NCI-H82 treated with DMSO at 0.1 percent for 48 hours (cell line): Measurements from ENCODE around the gene ERC2.

Source experiments
- DNase-seq: peaks from one replicate; lab custom pipeline; 2025; ENCODE audit not compliant: unreplicated experiment; lab: John Stamatoyannopoulos, UW

Gene ERC2

DNA sequence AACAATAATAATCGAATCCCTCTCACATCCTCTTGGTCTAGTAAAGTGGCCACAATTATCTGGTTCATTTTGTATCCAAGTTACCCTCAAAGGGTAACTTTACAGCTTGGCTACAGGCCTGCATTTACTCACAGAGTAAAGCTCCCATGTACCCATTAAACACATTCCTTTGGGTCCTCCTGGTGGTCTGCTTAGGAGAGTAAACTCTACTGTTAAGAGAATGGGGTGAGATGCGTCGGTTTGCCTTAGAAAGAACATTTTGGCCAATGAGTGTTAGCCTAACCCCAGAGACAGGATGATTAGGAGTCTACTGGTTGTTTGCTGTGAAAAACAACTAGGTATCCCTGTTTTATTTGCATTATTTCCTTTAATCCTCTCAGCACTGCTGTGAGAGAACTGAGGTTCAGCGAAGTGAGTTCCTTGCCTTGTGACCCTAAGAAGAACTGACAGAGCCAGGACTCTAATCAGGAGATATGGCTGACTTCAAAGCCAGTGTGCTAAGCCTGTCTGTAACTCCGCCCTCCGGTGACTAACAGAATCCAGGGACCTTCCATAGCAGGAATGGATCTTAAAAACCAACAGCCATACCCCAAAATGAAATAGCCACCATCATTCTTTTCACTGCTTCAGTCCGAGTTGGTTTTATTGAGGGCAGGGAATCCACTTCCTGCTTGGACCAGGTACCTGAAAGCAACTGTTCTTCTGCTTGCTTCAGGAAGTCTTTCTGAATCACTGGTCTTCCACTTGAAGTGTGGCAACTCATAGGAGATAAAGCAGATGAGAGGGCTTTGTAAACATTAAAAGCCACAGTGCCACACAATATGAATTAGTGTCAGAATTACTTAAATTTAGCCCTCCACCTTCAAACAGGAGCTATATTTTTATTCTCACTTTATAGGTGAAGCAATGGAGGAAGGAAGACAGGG, 663.8 kb downstream of the ERC2 start:
- no peak for DNase-seq

DNA sequence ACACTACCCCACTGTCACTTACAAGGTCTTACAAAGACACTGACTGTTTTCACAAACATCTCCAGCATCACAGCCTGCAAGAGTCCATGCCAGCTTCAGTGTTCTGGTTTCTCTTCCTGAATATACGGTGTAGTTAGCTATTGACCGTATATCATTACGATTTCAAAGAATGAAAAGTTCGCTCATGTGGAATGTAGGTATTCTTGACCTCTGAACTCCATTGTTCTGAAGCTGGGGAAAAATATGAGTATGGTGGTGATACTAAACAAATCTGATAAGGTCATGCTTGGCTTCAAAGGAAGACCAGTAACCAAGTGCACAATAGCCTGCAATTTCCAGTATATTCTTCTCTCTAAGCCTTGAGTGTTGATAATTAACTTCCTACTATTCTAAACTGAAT, 665.5 kb downstream of the ERC2 start:
- no peak for DNase-seq

DNA sequence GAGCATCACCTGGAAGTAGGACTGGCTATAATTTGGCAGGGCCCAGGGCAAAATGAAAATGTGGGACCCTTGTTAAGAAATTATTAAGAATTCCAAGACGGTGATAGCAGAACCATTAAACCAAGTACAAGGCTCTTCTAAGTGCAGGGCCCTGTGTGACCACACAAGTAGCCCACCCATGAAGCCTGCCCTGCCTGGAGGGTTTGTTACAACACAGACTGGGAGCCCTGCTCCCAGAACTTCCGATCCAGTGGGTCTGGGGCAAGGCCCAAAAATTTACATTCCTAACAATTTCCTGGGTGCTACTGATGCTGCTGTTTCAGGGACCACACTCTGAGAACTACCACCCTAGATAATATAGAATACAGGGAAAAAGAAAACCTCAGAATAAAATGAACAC, 666.6 kb downstream of the ERC2 start:
- no peak for DNase-seq

DNA sequence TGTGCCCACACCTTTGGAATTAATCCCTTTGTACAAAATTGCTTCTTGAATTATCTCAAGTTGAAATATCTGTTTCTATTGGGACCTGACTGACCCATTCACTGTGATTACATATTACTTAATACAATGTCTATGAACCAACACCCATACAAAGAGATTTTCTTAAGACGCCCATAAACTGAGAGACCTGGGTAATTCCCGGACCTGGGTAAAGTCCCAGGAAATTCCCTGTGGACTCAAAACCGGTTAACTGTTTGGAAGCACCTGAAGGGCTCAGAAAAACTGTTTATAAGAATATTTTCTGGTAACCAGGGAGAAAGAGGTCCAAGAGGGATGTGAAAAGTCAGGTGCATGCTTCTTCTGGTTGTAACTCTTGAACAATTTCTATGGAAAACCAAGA, 667.2 kb downstream of the ERC2 start:
- no peak for DNase-seq

DNA sequence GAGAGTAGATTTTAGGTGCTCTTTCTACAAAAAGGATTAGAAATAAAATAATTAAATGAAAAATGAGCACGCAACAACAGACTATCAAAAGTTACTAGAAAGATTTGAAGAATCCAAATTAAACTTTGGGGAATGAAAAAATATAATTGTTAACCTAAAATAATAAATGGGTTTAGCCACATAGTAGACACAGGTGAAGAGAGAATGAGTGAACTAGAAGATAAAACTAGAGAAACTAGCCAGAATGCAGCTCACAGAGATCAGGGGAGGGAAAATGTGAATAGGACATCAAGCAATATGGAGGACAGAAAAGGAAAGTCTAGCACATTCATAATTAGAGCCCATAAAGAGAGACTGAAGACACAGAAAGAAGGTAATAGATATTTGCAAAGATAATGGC, 670.5 kb downstream of the ERC2 start:
- no peak for DNase-seq

DNA sequence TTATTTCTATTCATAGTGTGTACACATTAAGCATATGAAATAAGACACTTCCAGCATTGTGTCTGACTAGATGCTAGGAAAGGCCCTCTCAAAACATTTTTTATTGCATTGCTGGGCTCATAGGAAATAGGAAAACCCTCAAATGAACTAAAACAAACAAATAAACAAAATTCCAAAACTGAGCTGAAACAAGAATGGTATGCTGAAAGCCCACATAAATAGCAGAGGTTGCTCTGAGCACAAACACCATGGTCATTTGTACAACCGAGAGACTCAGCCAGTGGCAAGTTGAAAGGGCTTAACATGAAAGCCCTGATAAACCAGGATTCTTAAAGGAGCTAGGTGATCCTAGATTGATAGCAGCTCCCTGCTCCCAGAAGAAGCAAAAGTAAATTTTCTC, 671.2 kb downstream of the ERC2 start:
- DNase-seq: no peak

DNA sequence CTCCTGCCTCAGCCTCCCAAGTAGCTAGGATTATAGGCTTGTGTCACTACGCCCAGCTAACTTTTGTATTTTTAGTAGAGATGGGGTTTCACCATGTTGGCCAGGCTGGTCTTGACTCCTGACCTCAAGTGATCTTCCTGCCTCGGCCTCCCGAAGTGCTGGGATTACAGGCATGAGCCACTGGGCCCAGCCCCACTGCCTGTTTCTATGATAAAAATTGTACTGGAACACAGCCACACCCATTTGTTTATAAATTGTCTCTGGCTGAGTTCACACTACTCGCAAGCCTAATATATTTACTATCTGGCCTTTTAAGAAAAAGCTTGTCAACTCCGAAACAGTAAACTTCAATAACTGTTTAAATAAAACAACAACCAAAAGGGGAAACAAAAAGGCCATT, 671.7 kb downstream of the ERC2 start:
- DNase-seq: no peak

DNA sequence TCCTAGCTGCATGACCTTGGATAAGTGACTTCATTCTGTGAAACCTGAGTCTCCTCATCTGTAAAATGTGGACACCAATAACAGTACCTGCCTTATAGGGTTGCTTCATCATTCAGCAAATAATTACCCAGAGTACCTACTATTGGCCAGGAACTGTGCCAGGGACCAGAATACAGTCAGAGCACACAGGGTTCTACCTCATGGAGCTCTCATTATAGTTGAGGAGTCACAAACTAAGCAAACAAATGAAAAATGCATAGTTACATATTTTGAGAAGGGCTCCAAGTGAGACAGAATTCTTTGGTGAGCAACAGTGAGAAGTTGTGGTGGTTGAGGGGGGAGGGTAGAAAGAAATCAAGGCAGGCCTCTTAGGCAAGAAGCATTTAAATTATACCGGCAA, 672.5 kb downstream of the ERC2 start:
- no peak for DNase-seq

DNA sequence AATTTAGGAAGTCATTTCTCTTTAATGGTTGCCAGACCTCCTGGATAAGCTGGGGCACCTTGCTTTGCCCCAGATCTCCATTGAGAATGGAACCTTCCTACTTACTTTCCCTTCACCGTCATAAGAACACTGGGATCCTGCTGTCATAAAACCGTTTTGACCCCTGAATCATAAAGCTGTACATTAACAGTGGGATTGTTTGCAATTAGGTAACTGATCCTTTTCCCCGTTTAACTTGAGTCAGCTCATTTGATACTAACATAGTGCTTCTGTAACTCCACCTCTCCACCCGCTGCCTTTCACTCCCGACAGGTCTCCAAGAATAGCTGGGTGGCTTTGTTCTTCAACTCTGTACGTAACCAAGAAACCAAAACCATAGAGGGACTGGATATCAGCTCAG, 673.0 kb downstream of the ERC2 start:
- DNase-seq: no peak

DNA sequence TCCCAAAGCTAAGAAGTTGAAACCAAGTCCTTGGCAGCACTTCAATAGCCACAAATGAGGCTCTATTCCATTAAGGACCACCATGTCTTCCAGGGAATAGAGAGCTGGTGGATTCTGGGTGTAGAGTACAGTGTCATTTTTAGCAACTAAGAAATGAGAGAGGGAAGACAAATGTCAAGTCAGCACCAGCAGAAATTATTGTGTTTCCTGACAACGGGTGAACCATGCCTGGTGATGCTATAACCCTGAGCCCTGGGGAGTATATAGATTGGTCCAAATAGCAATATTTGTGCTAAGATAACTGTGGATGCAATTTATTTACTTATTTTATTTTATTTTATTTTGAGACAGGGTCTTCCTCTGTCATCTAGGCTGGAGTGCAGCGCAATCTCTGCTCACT, 675.5 kb downstream of the ERC2 start:
- DNase-seq: no peak

DNA sequence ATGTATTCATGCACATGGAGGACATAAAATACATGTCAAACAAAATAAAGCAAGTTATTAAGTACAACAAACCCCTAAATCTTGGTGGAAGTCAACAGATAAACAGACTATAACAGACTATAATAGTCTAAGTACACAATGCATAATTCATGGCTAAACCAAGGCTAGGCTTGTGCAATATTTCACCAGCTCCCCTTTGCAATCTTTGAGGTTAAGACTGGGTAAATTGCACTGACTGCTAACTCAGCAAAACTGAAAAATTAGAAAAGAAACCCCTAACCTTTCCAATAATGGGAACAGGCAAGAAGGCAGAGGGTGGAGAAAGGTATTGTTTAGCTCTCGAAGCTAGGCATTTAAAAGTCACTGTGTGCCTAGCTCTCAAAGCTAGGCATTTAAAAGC, 676.3 kb downstream of the ERC2 start:
- DNase-seq: no peak

DNA sequence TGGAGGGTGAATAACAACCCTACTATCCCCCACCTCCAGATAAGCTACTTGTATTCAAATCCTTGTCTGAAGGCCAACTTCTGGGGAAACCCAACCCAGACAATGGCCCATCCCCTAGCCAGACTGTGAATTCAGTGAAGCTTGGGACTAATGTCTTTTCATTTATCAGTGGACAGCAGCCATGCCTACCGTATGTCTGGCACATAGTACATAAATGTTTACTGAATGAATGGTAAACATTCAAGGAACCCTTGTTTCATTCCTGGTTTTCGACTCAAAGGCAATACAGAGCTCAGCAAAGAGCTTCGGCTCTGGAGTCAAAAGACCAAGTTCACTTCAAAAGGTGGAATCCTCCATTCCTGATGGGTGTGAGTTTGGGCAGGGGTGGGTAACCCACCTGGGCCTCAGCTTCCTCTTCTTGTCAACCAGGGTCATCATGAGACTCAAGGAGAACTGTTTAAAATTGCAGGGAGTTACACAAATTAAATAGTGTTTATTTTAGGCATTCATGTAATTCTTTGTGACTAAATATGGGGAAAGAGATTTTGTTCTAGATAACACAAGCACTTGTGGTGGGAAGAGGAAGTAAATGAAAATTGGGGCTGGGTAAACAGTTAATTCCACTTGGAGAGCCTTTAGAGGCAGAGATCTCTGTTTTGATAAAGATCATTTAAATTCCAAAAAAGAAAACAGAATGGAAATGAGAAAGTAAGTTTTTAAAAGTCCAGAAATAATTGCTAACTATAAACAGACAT, 677.5 kb downstream of the ERC2 start:
- no peak for DNase-seq

DNA sequence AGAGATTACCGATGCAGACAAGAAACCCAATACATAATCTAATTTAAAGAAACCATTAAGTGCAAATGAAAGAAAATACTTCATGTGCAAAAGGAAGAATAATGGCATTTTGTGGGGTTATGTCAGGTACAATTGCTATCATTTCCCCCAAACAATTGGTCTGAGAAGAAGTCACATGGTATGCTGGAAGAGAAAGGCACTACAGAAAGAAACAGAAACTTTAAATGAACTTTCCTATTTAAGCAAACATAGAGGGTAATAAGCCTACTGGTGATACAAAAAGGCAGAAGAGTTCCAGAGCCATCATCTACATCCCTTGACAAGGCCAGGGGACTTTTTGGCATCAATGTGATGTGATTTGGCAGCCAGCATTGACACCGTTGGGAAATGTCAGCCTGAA, 678.8 kb downstream of the ERC2 start:
- DNase-seq: no peak

DNA sequence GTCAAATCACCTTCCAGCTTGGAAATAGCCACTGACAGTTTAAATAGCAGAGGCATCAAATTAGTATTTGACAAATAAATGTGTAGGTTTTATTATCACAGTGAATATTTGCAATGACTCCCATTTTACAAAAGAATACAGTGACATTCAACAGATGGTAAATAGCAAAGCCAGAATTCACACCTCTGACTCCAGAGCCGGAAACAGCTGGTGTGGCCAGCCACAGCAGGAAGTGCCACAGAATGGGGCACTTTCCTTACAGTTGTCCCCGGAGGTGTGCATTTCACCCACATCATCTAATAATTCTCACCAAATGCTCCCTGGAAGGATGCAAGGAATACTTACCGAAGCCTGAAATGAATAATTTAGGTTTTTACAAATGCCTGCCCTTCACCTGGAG, 685.5 kb downstream of the ERC2 start:
- no peak for DNase-seq

DNA sequence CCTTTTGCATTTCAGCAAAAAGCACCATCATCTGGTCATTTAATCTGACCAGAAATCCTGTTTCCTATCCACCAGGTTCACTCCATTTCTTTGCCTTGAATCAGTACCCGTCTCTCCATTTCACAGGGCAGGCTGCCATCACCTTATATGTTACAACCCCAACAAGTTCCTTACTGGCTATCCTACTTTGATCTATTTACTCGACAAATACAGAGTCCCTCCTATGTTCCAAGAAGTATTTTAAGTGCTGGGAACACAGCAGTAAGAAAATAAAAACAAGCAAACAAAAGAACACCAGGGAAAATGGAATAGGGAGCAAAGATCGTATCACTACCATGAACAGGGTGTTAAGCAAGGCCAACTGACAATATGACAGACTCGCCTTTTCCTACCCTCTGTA, 685.9 kb downstream of the ERC2 start:
- DNase-seq: no peak

DNA sequence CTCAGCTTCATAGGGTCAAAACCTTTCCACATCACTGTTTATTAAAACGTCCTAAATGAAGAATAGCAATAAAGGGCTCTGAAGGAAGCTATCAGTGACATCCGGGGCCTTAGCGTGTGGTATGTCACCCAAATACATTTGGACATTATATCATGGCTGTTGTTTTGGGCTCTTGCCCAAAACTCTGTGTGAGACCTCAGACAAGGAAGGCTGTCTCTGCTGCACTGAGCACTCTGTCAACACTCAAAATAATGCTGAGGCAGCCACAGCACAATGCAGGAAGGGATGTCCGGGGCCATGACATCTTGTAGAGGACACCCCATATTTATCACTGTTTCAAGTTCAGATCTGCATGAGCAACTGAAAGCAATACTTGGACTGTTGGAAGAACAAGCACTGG, 687.4 kb downstream of the ERC2 start:
- DNase-seq: no peak

DNA sequence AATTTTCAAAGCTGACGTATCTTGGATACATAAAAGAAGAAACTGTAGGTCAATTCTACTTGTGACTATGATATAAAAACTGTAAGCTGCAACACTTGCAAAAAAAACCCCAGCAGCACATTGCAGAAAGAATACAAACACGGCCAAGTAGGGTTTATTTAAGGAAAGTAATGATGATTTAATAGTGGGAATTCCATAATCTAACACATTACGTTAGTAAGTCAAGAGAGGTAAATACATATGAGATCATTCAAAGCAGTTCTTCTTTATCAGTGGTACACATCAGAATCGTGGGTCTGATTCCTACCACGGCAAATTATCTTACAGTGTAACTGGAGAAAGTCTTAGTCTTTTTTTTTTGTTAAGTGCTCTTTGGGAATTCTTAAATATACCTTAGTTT, 688.7 kb downstream of the ERC2 start:
- DNase-seq: no peak

DNA sequence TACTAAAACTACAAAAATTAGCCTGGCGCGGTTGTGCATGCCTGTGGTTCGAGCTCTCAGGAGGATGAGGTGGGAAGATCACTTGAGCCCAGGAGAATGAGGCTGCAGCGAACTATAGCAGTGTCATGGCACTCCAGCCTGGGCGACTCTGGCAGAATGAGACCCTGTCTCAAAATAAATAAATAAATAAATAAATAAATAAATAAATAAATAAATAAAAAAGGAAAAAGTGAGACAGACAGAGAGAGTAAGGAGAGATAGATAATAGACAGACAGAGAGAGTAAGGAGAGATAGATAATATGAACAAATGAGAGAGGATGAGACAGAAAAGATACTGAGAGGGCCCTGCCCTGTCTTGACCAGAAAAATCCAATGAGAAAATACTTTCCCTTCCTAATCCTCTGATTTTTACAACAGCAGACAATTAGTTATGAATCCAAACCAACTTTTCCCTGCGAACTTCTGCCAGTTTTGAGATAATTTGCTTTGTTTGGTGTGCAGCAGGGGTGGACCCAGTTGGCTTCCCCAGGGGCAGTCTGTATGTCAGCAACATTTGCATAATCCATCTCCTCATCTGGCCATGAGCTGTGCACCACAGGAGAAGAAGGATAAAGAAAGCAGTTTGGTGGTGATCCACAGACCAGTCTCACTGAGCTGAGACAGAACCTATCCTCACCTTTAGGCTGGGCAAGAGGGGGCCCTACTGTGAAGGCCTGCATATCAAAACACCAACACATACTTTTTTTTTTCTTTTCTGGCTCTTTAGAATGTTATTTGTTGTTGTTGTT, 692.7 kb downstream of the ERC2 start:
- peak; percentile 19 for DNase-seq

DNA sequence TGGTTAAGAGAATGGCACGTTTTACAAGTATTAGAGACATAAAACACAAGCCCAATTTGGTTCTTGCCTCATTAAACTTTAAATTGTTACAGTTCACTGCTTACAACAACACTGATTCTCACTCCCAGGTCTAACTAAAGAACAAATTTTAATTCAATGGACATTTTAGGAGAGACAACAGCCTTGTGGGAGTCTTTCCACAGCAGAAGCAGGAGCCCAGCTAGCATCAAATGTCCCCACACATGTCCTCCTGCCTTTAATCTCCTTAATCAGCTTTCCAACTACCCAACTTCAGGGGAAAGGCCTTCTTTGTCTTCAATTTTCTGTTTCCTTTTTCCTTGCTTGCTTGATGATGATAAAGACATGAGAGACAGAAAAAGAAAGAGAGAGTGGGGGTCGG, 693.4 kb downstream of the ERC2 start:
- peak; percentile 59 for DNase-seq

DNA sequence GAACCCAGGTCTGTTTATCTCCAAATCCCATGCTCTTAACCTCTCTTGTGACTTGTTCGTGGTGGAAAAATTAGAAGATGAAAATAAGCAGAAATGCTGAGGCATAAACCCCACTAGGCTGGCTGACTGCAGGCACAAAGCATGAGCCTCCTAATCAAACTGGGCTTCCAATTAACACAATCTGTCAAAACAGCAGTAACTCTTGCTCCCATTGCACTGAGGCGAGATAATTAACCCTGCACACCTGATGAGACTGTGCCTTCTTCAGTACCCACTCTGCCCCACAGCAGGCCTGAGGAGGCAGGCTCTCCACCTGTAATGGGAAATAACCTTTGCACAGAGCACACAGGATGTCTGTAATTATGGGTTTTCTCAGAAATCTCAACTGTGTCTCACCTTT, 696.8 kb downstream of the ERC2 start:
- no peak for DNase-seq

DNA sequence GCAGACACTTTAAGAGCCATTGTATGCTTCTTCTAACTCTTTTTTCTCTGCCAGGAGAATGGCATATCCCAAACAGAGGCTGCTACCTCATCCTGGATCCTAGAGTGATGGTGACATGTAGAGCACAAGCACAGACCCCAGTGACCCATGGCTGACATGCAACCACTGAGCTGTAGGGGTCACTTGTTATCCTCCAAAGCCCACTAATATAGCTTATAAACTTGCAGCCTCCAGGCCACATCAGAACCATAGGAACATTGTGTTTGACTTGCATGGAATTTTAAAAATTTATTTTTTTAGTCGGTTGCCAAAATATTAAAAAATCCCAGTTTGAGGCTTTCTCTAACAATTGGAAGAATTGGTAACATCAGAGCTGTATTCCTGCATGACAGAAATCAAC, 698.2 kb downstream of the ERC2 start:
- no peak for DNase-seq

DNA sequence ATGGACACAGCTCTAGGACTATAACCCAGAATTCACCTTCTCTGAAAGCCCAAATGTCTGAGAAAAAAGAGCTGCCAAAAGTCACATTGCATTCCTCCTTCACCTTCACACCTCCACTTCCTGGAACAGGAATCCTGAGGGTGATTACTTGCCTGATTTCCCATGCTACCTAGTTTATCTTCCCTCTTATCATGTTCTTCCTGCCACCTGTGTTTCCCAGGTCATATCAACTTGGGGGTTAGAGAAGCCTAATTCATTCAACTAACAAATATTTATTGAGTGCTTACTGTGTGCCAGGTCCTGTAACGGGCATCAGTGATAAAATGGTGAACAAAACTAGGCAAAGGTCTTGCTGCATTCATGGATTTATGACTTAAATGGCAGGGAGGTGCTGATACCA, 701.5 kb downstream of the ERC2 start:
- no peak for DNase-seq
